HG02840 (cell line): Measurements from ENCODE around the gene ELOVL5.
A peak's percentile ranks its signal among the peaks of the same experiment; 100 is the strongest.
"Not testable (repeated sequence)": the region's sequence is repeated elsewhere in the genome, so short reads cannot be mapped to it uniquely, and the experiment has no call there.

Source experiments
- ATAC-seq: cut with Tn5 transposase; IDR thresholded peaks from one replicate; pipeline ENCODE4 v1.9.1; 2021; ENCODE audit warnings: mild to moderate bottlenecking, moderate library complexity, moderate number of reproducible peaks; ENCODE audit not compliant: unreplicated experiment, low FRiP score

Gene ELOVL5, protein sequence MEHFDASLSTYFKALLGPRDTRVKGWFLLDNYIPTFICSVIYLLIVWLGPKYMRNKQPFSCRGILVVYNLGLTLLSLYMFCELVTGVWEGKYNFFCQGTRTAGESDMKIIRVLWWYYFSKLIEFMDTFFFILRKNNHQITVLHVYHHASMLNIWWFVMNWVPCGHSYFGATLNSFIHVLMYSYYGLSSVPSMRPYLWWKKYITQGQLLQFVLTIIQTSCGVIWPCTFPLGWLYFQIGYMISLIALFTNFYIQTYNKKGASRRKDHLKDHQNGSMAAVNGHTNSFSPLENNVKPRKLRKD

DNA sequence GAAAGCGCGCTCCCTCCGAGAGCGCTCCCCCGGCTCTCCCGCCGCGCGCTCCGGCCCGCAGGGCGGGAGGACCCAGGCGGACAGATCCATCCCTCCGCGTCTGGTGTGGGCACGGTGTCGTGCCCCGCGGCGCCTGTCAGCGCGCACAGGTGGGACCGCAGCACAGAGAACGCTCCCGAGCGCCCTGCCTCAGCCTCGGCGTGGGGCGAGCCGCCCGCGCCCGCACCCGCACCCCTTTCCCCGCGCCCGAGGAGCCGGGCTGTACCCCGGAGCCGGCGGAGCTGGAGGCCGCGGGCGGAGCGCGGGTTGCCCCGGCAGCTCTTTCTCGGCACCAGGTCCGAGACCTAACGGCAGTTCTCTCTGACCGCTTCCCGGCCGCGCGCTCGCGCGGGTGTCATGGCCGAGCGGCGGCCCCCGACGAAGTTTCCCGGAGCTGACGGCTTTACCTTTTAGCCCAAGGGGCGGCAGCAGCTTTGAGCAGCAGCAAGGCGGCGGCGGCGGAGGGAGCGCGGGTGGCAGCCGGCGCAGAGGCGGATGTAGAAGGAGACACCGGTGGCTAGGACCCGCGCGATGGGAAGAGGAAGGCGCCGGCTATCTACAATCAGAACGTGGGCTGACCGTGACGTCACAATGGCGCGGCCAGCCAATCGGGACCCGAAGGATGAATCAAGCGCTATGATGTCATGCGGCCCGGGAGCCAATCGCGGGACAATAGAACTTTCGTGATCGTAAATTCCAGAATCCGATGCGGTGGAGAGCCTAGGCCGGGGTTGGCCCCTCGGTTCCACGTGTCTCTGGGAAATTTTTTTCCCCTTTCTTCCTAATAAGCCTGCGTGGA, at the start of gene ELOVL5:
Gene ELOVL5, minus strand, starts transcription at position 580 of the 838 bp plus-strand sequence. CDS start 53,251 bp downstream, outside the sequence.
- peak; percentile 86 for ATAC-seq

DNA sequence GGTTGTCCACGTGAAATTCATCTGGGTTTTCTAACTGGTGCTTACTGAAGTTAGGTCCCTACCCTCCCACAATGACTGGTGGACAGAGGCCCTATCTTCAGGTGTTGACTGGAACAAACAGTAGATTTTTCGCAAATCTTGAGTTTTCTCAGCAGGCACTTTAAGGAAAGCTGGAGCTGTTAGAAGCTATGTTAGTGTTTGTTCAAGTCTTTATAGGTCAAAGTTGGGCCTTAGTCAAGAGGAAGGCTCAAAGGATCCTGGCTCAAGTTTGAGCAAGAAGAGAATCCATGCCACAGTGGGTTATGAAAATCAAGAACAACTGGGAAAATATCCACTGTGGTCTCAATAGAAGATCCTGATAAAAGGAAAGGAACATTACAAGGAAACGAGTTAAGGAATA, 48.5 kb upstream of the ELOVL5 start:
- no peak for ATAC-seq

DNA sequence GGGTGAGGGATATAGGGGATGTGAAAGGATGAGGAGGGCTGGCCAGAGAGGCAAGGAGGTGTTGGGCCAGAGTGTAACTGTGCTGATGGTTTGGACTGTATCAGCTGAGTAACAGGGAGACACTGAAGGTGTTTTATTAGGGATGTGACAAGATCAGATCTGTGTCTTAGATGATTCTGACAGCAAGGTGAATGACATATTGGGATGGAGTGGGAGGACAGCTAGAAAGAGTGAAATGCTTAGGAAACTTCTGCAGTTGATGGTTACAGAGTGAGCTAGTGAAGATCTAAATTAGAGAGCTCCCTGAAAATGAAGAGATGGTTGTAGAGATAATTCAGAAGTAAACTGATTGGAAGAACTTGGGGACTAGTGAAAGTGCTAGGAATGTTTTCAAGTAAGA, 47.2 kb upstream of the ELOVL5 start:
- no peak for ATAC-seq

DNA sequence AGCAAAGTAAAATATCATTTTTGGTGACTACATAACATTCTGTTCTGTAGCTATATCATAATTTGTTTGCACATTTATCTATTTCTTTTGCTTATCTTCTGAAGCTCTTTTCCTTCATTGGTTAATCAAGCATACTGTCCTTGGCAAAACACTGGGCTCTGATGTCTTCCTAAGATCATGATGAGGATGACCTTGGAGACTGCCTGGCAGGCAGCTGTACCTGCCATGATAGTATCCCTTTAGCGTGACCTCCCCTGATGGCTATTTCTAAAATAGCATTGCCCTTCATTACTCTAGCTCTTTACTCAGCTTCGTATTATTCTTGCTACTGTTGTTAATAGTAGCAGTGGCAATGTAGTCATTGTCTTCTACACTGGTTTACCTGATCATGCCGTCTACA, 46.0 kb upstream of the ELOVL5 start:
- ATAC-seq = no peak

DNA sequence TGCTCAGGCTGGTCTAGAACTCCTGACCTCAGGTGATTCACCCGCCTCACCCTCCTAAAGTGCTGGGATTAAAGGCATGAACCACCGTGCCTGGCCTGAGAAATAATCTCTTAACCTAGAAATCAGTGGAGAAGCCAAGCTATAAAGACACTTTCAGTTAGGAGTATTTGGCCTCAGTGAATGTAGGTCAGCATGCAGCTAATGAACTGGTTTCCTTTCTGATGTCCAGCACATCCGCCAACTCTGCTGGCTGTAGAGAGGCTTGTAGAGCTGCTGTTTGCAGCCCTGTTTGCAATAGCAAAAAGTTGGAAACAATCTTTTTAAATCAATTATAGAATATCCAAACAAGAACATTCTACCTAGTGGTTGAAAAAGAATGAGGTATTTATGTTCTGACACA, 42.4 kb upstream of the ELOVL5 start:
- ATAC-seq = no peak

DNA sequence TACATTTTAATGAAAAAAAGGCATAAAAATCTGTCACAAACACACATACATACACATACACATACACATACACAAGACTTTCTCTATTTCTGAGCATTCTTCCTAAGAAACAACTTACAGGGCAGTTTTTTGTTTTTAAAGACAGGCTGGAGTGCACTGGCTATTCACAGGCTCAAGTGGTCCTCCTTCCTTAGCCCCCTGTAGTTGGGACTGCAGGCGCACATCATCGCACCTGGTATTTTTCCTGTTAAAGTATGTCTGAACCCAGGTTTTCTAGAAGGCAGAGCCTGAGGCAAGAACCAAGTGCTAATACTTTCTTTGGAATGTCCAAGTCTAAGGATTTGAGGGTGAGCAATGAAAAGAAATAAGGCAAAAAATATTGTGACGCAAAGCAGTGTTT, 41.3 kb upstream of the ELOVL5 start:
- no peak for ATAC-seq

DNA sequence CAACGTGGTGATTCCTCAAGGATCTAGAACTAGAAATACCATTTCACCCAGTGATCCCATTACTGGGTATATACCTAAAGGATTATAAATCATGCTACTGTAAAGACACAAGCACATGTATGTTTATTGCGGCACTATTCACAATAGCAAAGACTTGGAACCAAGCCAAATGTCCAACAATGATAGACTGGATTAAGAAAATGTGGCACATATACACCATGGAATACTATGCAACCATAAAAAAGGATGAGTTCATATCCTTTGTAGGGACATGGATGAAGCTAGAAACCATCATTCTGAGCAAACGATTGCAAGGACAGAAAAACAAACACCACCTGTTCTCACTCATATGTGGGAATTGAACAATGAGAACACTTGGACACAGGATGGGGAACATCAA, 39.9 kb upstream of the ELOVL5 start:
- not testable (repeated sequence) for ATAC-seq

DNA sequence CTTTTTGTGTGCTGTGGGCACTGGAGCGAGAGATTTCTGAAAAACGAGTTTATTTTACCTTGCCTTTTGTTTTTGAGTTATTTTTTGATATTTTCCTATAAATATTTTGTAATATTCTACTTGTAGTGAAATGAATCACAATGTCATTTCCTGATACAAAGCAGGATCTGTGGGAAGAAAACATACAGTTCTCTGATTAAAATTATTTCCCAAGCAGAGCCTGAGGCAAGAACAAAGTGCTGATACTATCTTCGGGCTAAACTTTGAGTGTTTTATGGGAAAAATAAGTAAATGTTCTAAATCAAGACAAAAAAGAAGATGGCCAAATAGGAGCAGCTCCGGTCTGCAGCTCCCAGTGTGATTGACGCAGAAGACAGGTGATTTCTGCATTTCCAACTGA, 33.7 kb upstream of the ELOVL5 start:
- no peak for ATAC-seq

DNA sequence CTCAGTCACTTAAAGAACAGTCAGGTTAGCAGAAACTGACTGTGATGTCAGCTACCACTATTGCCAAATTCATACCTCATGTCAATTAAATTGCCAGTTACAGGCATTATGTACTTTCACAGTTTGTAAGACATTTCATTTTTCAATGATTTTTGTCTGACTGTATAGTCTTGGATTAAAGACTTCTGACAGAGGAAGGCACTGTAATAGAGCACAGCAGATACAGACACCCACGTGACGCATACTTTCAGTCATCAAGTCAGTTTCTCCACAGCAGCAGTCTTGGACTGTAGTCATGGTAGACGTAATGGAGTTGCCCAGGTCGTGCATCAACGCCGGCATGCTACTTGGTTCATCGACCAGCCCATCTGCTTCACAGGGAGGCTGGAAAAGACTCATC, 29.5 kb upstream of the ELOVL5 start:
- no peak for ATAC-seq

DNA sequence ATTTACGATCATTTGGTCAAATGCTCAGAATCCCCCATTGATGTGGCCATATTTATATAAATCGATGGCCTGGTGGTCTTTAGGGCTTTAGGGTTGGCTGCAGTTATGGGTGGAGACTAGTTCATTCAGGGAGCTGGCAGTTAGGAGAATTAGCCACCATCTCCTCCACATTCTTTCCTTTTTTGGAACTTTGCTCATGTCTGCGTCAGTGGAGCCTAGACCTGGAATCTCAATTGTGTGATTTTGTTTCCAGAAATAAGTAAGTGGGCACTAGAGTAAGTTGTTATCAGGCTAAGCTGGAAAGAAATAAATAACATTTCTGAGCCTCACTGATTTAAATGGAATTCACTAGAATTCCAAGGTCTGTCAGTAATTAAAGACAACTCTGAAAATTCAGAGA, 29.0 kb upstream of the ELOVL5 start:
- ATAC-seq = no peak

DNA sequence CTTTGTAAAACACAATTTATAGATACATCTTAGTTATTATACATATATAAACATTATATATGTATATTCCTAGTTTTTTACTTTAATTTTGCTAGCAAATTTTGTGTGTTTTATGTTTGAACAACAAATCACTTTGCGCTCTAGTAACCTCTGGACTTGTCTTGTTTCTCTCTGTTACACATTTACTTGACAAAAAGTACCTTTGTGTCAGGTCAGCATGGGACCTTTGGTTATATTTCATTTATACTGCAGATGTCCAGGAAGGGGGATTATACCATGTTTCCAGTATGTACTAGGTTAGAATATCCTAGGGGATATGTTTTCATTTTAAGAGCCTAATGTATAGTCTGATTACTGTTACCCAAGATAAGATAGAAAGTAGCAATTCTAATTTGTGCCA, 28.5 kb upstream of the ELOVL5 start:
- ATAC-seq = no peak

DNA sequence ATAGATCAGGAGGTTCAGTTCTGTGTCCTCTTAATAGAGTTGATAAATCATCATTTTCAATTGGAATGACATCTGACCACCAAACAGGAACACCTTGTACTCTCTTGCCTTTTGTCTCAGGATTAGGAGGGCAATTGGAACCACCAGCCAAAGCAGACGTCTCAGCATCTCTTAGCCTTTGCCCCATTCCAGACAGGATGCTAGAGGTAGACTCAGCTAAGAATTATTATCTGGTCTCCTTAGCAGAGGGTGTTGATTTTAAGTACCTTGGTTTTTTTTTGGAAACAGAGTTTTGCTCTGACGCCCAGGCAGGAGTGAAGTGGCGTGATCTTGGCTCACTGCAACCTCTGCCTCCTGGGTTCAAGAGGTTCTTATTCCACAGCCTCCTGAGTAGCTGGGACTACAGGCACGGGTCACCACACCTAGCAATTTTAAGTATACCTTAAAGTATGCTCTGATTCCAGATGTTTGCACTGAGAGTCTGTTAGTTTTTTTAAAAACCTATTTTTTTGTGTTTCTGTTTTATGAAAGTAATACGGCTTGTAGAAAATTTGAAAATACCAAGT, 28.0 kb upstream of the ELOVL5 start:
- no peak for ATAC-seq

DNA sequence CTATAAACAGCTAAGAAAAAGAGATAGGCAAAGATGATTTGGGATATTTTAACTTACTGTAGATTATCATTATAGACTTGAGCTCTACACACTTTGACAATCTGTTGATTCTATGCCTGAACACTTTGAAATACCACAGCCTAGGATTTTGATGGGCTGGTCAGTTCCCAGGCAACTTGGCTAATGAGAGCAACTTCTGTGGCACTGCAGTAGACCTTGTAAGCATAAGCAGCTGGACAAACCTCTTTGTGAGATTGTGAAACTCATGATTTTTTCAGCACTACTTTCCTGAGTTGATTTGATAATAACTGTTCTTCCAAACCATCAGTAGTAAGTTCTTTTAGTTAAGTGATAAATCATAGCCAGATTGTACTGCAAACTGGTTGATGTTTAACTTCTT, 27.1 kb upstream of the ELOVL5 start:
- no peak for ATAC-seq

DNA sequence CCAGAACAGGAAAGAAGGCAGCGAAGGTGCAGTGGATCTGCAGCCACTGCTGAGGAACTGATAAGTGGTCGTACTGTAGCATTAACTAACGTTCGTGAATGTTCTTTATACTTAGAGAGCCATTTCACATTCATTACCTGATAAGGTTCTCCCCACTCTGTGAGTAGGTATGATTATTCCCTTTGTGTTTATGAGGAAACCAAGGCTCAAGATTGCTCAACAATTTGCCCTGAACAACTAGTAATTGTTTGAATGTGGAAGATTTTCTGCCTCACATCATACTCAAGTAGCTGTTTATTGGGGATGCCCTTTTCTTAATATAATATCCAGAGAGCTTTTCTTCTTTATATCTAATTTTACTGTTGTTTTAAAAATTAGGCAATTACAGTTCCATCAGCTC, 24.9 kb upstream of the ELOVL5 start:
- ATAC-seq = no peak

DNA sequence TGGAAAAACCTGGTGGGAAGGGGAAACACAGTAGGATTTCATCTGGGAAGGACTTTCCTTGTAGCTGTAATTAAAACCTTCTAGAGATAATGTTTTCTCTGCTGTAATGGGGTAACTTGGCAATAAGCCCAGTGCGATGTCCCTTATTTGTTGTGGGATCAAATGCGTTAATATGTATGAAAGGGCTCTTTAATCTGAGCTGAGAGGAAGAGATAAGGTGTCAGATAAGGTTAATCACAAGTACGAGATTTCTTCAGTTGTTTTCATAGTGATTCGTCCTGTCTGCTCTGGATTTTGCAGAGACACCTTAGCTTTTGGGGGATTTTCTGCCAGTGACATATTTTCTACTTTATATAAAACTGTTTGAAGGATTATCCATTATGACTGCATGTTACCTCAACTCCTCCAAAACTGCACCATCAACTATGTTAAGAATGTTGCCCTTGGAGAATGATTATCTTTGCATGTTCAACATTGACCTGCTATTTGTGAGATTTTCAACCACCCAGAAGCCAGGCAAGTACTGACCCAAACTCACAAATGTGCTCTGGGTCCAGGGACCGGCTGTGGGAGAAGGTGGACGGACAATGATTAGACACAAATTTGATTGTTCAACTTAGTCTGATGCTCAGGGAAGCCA, 21.2 kb upstream of the ELOVL5 start:
- no peak for ATAC-seq

DNA sequence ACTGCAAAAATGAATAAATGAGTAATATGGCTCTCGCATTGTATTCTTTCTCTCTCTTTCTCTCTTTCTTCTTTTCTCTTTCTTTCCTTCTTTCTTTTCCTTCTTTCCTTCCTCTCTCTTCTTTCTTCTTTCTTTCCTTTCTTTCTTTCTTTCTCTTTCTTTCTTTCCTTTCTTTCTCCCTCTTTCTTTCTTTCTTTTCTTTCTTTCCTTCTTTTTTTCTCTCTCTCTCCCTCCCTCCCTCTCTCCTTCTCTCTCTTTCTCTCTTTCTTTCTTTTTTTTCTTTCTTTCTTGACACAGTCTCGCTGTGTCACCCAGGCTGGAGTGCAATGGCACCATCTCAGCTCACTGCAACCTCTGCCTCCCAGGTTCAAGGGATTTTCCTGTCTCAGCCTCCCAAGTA, 20.3 kb upstream of the ELOVL5 start:
- ATAC-seq = no peak

DNA sequence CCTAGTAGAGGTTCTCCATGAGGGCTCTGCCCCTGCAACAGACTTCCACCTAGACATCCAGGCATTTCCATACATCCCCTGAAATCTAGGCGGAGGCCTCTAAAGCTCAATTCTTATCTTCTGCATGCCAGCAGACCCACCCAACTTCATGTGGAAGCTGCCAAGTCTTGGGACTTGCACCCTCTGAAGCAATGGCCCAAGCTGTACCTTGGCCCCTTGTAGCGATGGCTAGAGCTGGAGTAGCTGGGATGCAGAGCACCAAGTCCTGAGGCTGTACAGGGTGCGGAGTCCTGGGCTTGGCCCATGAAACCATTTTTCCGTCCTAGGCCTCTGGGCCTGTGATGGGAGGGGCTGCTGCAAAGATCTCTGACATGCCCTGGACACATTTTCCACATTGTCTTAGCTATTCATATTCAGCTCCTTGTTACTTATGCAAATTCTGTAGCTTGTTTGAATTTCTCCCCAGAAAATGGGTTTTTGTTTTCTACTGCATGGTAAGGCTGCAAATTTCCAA, 17.4 kb upstream of the ELOVL5 start:
- no peak for ATAC-seq

DNA sequence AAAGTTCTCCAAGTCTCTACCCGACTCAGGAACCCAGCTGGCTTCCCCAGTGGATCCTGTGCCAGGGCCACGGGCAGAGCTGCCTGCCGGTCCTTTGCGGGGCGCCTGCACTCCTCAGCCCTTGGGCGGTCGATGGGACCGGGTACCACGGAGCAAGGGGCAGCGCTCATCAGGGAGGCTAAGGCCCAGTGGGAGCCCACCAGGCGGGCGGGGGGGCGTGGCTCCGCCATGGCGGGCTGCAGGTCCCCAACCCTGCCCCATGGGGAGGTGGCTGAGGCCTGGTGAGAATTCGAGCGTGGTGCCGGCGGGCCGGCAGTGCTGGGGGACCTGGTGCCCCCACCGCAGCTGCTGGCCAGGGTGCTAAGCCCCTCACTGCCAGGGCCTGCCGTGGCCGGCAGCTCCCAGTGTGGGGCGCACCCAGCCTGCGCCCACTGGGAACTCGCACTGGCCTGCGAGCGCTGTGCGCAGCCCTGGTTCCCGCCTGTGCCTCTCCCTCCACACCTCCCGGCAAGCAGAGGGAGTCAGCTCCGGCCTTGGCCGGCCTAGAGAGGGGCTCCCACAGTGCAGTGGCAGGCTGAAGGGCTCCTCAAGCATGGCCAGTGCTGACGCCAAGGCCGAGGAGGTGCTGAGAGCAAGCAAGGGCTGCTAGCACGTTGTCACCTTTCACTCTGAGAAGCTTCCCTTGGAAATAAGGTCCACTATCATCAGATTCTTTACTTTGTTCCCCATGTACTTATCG, 14.8 kb upstream of the ELOVL5 start:
- ATAC-seq = no peak

DNA sequence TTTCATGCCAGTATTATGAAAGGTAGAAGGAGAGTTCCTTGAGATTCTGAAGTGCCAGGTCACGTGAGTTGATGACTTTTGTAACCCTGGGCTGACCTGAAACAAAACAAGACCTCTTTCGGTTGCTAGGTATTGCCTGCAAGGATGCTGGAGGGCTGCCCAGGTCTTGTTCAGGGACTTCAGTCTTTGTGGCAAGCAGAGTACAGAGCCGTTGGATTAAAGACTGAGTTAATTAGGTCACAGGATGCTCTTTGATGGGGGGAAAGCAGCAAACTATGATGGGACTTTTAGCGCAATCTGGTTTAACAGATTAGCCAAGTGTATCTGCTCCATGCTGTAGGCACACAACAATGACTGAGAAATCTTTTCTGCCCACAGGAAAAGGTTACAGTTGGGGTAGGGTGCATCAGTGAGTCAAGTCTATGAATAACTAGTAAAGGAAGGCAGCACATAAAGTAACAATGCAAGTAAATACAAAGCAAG, 12.8 kb upstream of the ELOVL5 start:
- no peak for ATAC-seq
